WTC11 (cell line): ENCODE data around the gene TP53AIP1. TPM values are rescaled to one million over a fixed set of nuclear protein-coding genes. Genes with fewer than 3 reads are reported as not detected.
A peak's percentile ranks its signal among the peaks of the same experiment; 100 is the strongest.

Experiments used
- ATAC-seq: fragments of 200-7000 bp; cut with Tn5 transposase; 2 replicates; pipeline ENCODE4 v1.10.0; 2021; ENCODE audit warnings: mild to moderate bottlenecking, moderate library complexity
- CTCF ChIA-PET: fragments of 300-600 bp; sonication (Branson Sonifier 250); formaldehyde crosslinking; loops from one replicate; lab custom pipeline; 2021; ENCODE audit warnings: antibody characterized with exemption; lab: Charles Lee
- POLR2A ChIA-PET: fragments of 350-600 bp; sonication (Branson Sonifier 250); formaldehyde crosslinking; loops from one replicate; lab custom pipeline; 2021; ENCODE audit warnings: antibody characterized with exemption; lab: Charles Lee
- DNase-seq: peaks from one replicate; pipeline ENCODE4 v3.0.0; 2021; ENCODE audit warnings: low spot score
- H3K27ac Mint-ChIP-seq: 2 replicates; pipeline ENCODE4 v1.8.0; 2021; ENCODE audit warnings: mixed read lengths
- H3K27me3 Mint-ChIP-seq: 2 replicates; pipeline ENCODE4 v1.8.0; 2021; ENCODE audit warnings: low read depth, mild to moderate bottlenecking, moderate library complexity, mixed read lengths
- H3K36me3 Mint-ChIP-seq: 2 replicates; pipeline ENCODE4 v1.8.0; 2021; ENCODE audit warnings: mixed read lengths
- H3K4me1 Mint-ChIP-seq: 2 replicates; pipeline ENCODE4 v1.8.0; 2022; ENCODE audit warnings: mixed read lengths
- H3K4me3 Mint-ChIP-seq: 2 replicates; pipeline ENCODE4 v1.8.0; 2021; ENCODE audit warnings: mild to moderate bottlenecking, moderate library complexity, mixed read lengths
- H3K9me3 Mint-ChIP-seq: 2 replicates; pipeline ENCODE4 v1.8.0; 2021; ENCODE audit warnings: mixed read lengths
- FOXJ3 ChIP-seq: sonication (generic); formaldehyde crosslinking; IDR thresholded peaks from 2 replicates; pipeline ENCODE4 v1.9.0; 2021; ENCODE audit warnings: missing genetic modification reagents, mild to moderate bottlenecking, borderline replicate concordance
- FOXP1 ChIP-seq: sonication (generic); formaldehyde crosslinking; IDR thresholded peaks from 2 replicates; pipeline ENCODE4 v1.8.0; 2022; ENCODE audit warnings: missing genetic modification reagents, mild to moderate bottlenecking, moderate library complexity, borderline replicate concordance
- MXD4 ChIP-seq: fragments of 250-450 bp; sonication (Bioruptor Pico); IDR thresholded peaks from 2 replicates; pipeline ENCODE4 v1.8.0; 2021; ENCODE audit warnings: mild to moderate bottlenecking, moderate library complexity, borderline replicate concordance
- NFYB ChIP-seq: sonication (generic); formaldehyde crosslinking; conservative IDR thresholded peaks from 2 replicates; pipeline ENCODE4 v1.8.0; 2022; ENCODE audit warnings: low read depth, missing genetic modification reagents
- NR1H2 ChIP-seq: sonication (generic); formaldehyde crosslinking; IDR thresholded peaks from 2 replicates; pipeline ENCODE4 v1.9.0; 2021; ENCODE audit warnings: mild to moderate bottlenecking, moderate library complexity, missing genetic modification reagents
- PREB ChIP-seq: sonication (generic); formaldehyde crosslinking; IDR thresholded peaks from 2 replicates; pipeline ENCODE4 v1.8.1; 2022; ENCODE audit warnings: mild to moderate bottlenecking, missing genetic modification reagents, moderate library complexity, borderline replicate concordance
- RORB ChIP-seq: fragments of 250-450 bp; sonication (Bioruptor Pico); IDR thresholded peaks from 2 replicates; pipeline ENCODE4 v1.9.0; 2021; ENCODE audit warnings: mild to moderate bottlenecking
- SMAD3 ChIP-seq: sonication (generic); formaldehyde crosslinking; IDR thresholded peaks from 2 replicates; pipeline ENCODE4 v1.8.0; 2022; ENCODE audit warnings: missing genetic modification reagents, mild to moderate bottlenecking, borderline replicate concordance
- SMAD4 ChIP-seq: sonication (generic); formaldehyde crosslinking; IDR thresholded peaks from 2 replicates; pipeline ENCODE4 v1.8.0; 2022; ENCODE audit warnings: mild to moderate bottlenecking, missing genetic modification reagents
- ZBTB43 ChIP-seq: sonication (generic); formaldehyde crosslinking; IDR thresholded peaks from 2 replicates; pipeline ENCODE4 v1.8.1; 2023; ENCODE audit warnings: mild to moderate bottlenecking, missing genetic modification reagents
- ZNF121 ChIP-seq: sonication (generic); formaldehyde crosslinking; IDR thresholded peaks from 2 replicates; pipeline ENCODE4 v1.8.0; 2023; ENCODE audit warnings: missing genetic modification reagents
- ZNF671 ChIP-seq: fragments of 250-450 bp; sonication (Bioruptor Pico); IDR thresholded peaks from 2 replicates; pipeline ENCODE4 v1.8.0; 2021; ENCODE audit warnings: mild to moderate bottlenecking
- total RNA-seq: library from RNA; stranded (reverse); gene quantifications from 3 replicates; pipeline ENCODE4 v1.2.3, GENCODE V29; 2021
- TF ChIP-seq, protein P1 (sequence below): sonication (generic); formaldehyde crosslinking; IDR thresholded peaks from 2 replicates; pipeline ENCODE4 v1.8.1; 2022; ENCODE audit warnings: mild to moderate bottlenecking, moderate library complexity, missing genetic modification reagents
- TF ChIP-seq, protein P2 (sequence below): sonication (generic); formaldehyde crosslinking; IDR thresholded peaks from 2 replicates; pipeline ENCODE4 v1.8.0; 2023; ENCODE audit warnings: mild to moderate bottlenecking, missing genetic modification reagents
- TF ChIP-seq, protein P3 (sequence below): sonication (generic); formaldehyde crosslinking; IDR thresholded peaks from 2 replicates; pipeline ENCODE4 v1.8.0; 2023; ENCODE audit warnings: missing genetic modification reagents

Gene TP53AIP1
- total RNA-seq, 1 experiment from 2014 or later, result 0.07 TPM

DNA sequence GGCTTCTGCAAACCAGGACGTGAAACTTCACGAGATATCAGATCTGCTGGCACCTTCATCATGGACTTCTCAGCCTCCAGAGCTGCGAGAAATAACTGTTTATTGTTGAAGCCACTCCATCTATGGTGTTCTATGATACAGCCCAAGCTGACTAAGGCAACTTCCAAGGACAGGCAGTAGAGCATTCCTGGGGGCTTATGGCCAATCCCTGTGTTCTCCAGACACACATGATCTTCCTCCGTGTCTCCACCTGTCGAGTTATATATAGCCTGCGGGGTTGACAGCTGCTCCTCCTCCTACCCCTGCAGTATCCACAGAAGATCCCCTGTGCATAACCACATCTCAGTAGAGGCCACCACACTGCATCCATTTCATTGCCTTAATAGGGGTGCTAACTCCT, 11.0 kb downstream of the TP53AIP1 start (continued):
- no peak for TF ChIP-seq PREB (CRISPR knock-in tag)
- no peak for TF ChIP-seq MXD4 (CRISPR knock-in tag)
- TF ChIP-seq, protein P1, sequence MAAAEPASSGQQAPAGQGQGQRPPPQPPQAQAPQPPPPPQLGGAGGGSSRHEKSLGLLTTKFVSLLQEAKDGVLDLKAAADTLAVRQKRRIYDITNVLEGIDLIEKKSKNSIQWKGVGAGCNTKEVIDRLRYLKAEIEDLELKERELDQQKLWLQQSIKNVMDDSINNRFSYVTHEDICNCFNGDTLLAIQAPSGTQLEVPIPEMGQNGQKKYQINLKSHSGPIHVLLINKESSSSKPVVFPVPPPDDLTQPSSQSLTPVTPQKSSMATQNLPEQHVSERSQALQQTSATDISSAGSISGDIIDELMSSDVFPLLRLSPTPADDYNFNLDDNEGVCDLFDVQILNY (CRISPR knock-in tag), result no peak
- no peak for TF ChIP-seq FOXP1
- no peak for TF ChIP-seq FOXJ3 (CRISPR knock-in tag)
- no peak for TF ChIP-seq SMAD4
- TF ChIP-seq ZNF671, result no peak
- no peak for TF ChIP-seq RORB
- no peak for TF ChIP-seq ZBTB43 (CRISPR knock-in tag)
- no peak for TF ChIP-seq NR1H2

GRCh38 chr11:128931066-128931465, 11.6 kb downstream of the TP53AIP1 start:
- no peaks in the 10 kb centered on the region for H3K9me3 Mint-ChIP-seq
- no peaks in the 10 kb centered on the region for H3K36me3 Mint-ChIP-seq
- DNase-seq, result no peak
- CTCF ChIA-PET, result no interaction called here
- peaks cover 42% of the 10 kb centered on the region for H3K4me1 Mint-ChIP-seq
- POLR2A ChIA-PET, result no interaction called here
- H3K4me3 Mint-ChIP-seq, result no peak overlapping the region
- peaks cover 90% of the 10 kb centered on the region for H3K27me3 Mint-ChIP-seq
- no peak for TF ChIP-seq SMAD3 (CRISPR knock-in tag)
- TF ChIP-seq ZNF121 (CRISPR knock-in tag), result peak; percentile 44; the same call in 1 of the 2 replicates
- ATAC-seq, result no peak
- H3K27ac Mint-ChIP-seq, result no peak overlapping the region

DNA sequence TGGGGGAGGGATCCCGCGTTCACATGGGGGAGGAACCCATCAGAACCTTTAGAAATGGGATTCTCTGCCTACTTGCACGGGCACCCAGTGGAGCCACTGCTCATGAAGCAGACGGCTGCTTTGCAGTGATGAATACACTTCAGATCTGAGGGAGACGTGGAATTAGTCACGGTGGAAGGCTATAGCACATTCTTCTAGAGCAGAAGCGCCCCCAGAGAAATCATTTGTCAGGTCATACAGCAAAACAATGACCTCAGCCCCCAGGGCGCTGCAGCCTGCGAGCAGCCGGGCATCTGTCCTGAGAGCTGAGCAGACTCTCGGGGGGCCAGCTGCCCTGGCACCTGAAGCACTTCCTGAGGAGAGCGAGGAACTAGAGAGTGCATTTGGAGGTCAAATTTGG, 12.7 kb downstream of the TP53AIP1 start:
- Mint-ChIP-seq H3K27me3 (peaks cover 93% of the 10 kb centered on the region), H3K27ac (no peak overlapping the region), H3K9me3 (no peaks in the 10 kb centered on the region), H3K4me3 (peak overlapping the region; percentile 27; the same call in 1 of the 2 replicates), H3K36me3 (no peaks in the 10 kb centered on the region), H3K4me1 (peaks cover 48% of the 10 kb centered on the region)
- TF ChIP-seq NFYB (CRISPR knock-in tag), result no peak
- TF ChIP-seq, protein P2, sequence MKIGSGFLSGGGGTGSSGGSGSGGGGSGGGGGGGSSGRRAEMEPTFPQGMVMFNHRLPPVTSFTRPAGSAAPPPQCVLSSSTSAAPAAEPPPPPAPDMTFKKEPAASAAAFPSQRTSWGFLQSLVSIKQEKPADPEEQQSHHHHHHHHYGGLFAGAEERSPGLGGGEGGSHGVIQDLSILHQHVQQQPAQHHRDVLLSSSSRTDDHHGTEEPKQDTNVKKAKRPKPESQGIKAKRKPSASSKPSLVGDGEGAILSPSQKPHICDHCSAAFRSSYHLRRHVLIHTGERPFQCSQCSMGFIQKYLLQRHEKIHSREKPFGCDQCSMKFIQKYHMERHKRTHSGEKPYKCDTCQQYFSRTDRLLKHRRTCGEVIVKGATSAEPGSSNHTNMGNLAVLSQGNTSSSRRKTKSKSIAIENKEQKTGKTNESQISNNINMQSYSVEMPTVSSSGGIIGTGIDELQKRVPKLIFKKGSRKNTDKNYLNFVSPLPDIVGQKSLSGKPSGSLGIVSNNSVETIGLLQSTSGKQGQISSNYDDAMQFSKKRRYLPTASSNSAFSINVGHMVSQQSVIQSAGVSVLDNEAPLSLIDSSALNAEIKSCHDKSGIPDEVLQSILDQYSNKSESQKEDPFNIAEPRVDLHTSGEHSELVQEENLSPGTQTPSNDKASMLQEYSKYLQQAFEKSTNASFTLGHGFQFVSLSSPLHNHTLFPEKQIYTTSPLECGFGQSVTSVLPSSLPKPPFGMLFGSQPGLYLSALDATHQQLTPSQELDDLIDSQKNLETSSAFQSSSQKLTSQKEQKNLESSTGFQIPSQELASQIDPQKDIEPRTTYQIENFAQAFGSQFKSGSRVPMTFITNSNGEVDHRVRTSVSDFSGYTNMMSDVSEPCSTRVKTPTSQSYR (CRISPR knock-in tag), result no peak
- TF ChIP-seq, protein P3, sequence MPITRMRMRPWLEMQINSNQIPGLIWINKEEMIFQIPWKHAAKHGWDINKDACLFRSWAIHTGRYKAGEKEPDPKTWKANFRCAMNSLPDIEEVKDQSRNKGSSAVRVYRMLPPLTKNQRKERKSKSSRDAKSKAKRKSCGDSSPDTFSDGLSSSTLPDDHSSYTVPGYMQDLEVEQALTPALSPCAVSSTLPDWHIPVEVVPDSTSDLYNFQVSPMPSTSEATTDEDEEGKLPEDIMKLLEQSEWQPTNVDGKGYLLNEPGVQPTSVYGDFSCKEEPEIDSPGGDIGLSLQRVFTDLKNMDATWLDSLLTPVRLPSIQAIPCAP (CRISPR knock-in tag), result no peak
- ChIA-PET CTCF (interaction anchor here (1.5 kb wide), 1 partner anchor 24 kb away, joined by 9 read pairs; no protein-coding TSS in a partner anchor), POLR2A (no interaction called here)
- ATAC-seq, result no peak; the same call in 1 of the 2 replicates
- DNase-seq, result no peak
